Progenitor cell of endocrine pancreas (in vitro differentiated cells): ENCODE measurements around the gene FAM50B. TPM values are rescaled to one million over a fixed set of nuclear protein-coding genes. Genes with fewer than 3 reads are reported as not detected.

Experiments
- DNase-seq: peaks from one replicate; pipeline ENCODE4 v3.0.0; 2021; ENCODE audit warnings: low spot score; ENCODE audit not compliant: unreplicated experiment
- H3K27ac Mint-ChIP-seq: 2 replicates; pipeline ENCODE4 v1.8.0; 2021; ENCODE audit warnings: mild to moderate bottlenecking, moderate library complexity, mixed read lengths
- H3K27me3 Mint-ChIP-seq: 2 replicates; pipeline ENCODE4 v1.8.0; 2021; ENCODE audit warnings: mixed read lengths
- H3K36me3 Mint-ChIP-seq: 2 replicates; pipeline ENCODE4 v1.8.0; 2022; ENCODE audit warnings: mixed read lengths; ENCODE audit not compliant: insufficient read depth
- H3K4me1 Mint-ChIP-seq: 2 replicates; pipeline ENCODE4 v1.8.0; 2021; ENCODE audit warnings: low read depth, mixed read lengths
- H3K4me3 Mint-ChIP-seq: 2 replicates; pipeline ENCODE4 v1.8.0; 2021; ENCODE audit warnings: low read depth, mild to moderate bottlenecking, moderate library complexity, mixed read lengths
- H3K9me3 Mint-ChIP-seq: 2 replicates; pipeline ENCODE4 v1.8.0; 2021; ENCODE audit warnings: low read depth, mixed read lengths
- CTCF ChIP-seq: fragments of 200-600 bp; sonication (generic); IDR thresholded peaks from one replicate; pipeline ENCODE4 v1.5.0; 2021; ENCODE audit warnings: antibody characterized with exemption, mild to moderate bottlenecking; ENCODE audit not compliant: unreplicated experiment
- total RNA-seq: library from RNA; stranded (reverse); gene quantifications from 2 replicates; pipeline ENCODE4 v1.2.1, GENCODE V29; 2021

Gene FAM50B
- total RNA-seq, 1 donor from 2014 or later = 2.8 TPM

GRCh38 chr6:3829285-3829684 is 19.9 kb upstream of the FAM50B start:
- Mint-ChIP-seq H3K36me3 (no peaks in the 10 kb centered on the region), H3K4me1 (peaks cover 10% of the 10 kb centered on the region), H3K27ac (no peak overlapping the region), H3K27me3 (no peaks in the 10 kb centered on the region), H3K9me3 (no peaks in the 10 kb centered on the region), H3K4me3 (no peak overlapping the region)
- no peak for DNase-seq
- TF ChIP-seq CTCF = no peak

GRCh38 chr6:3830806-3831205 is 18.4 kb upstream of the FAM50B start:
- no peaks in the 10 kb centered on the region for H3K9me3 Mint-ChIP-seq
- no peaks in the 10 kb centered on the region for H3K27me3 Mint-ChIP-seq
- no peaks in the 10 kb centered on the region for H3K36me3 Mint-ChIP-seq
- no peak for DNase-seq
- peaks cover 5% of the 10 kb centered on the region for H3K4me1 Mint-ChIP-seq
- TF ChIP-seq CTCF = no peak
- H3K4me3 Mint-ChIP-seq = no peak overlapping the region
- H3K27ac Mint-ChIP-seq = no peak overlapping the region

- Mint-ChIP-seq H3K27ac (no peak overlapping the region), H3K27me3 (no peaks in the 10 kb centered on the region), H3K9me3 (no peaks in the 10 kb centered on the region), H3K4me1 (peaks cover 2% of the 10 kb centered on the region), H3K36me3 (no peaks in the 10 kb centered on the region), H3K4me3 (no peak overlapping the region)
- no peak for TF ChIP-seq CTCF
- DNase-seq = no peak
Observed at GRCh38 chr6:3831761-3832530, 17.2 kb upstream of the FAM50B start.

GRCh38 chr6:3835055-3835731 is 14.0 kb upstream of the FAM50B start:
- TF ChIP-seq CTCF = no peak
- H3K27ac Mint-ChIP-seq = no peak overlapping the region
- H3K9me3 Mint-ChIP-seq = no peaks in the 10 kb centered on the region
- no peaks in the 10 kb centered on the region for H3K36me3 Mint-ChIP-seq
- H3K4me1 Mint-ChIP-seq = peaks cover 2% of the 10 kb centered on the region
- H3K4me3 Mint-ChIP-seq = no peak overlapping the region
- DNase-seq = no peak
- no peaks in the 10 kb centered on the region for H3K27me3 Mint-ChIP-seq

GRCh38 chr6:3835785-3836184 is 13.4 kb upstream of the FAM50B start:
- Mint-ChIP-seq H3K27me3 (no peaks in the 10 kb centered on the region), H3K4me1 (peaks cover 2% of the 10 kb centered on the region), H3K36me3 (no peaks in the 10 kb centered on the region), H3K27ac (no peak overlapping the region), H3K4me3 (no peak overlapping the region), H3K9me3 (no peaks in the 10 kb centered on the region)
- DNase-seq = no peak
- no peak for TF ChIP-seq CTCF
